ENCODE data around the gene RC3H1.
"Not testable (repeated sequence)": the region's sequence is repeated elsewhere in the genome, so short reads cannot be mapped to it uniquely, and the experiment has no call there.

Gene RC3H1

GRCh38 chr1:174001573-174001972 lies 20.6 kb downstream of the RC3H1 start:
- POLR2A ChIA-PET: no interaction called here

GRCh38 chr1:174000371-174000770 lies 21.8 kb downstream of the RC3H1 start:
- TF ChIP-seq CTCF (IDR thresholded peaks at IDR 0.05; ENCODE audit: control extremely low read depth, extremely low read depth, low read depth, missing control alignments): no peak
- ChIA-PET CTCF (interaction anchor here (1.1 to 2.4 kb wide), 5 partner anchors 11 to 217 kb away, joined by 3 to 8 read pairs (median 4); no protein-coding TSS in a partner anchor), POLR2A (no interaction called here)
- DNase-seq (ENCODE audit: extremely low spot score): no peak

More at GRCh38 chr1:174001573-174001972, 20.6 kb downstream of the RC3H1 start:
- DNase-seq (ENCODE audit: extremely low spot score): no peak
- TF ChIP-seq CTCF (IDR thresholded peaks at IDR 0.05; ENCODE audit: control extremely low read depth, extremely low read depth, low read depth, missing control alignments): no peak
- CTCF ChIA-PET: interaction anchor here (1.1 to 2.4 kb wide), 2 partner anchors 10 to 15 kb away, joined by 6 to 8 read pairs; no protein-coding TSS in a partner anchor

- ChIA-PET POLR2A (no interaction called here), CTCF (interaction anchor here (1.0 to 1.1 kb wide), 2 partner anchors 9 to 47 kb away, joined by 3 to 4 read pairs; no protein-coding TSS in a partner anchor)
- no peak for TF ChIP-seq CTCF (IDR thresholded peaks at IDR 0.05; ENCODE audit: control extremely low read depth, extremely low read depth, low read depth, missing control alignments)
- DNase-seq (ENCODE audit: extremely low spot score): no peak
Measured at GRCh38 chr1:173997791-173998190, 24.4 kb downstream of the RC3H1 start.

GRCh38 chr1:173996995-173997394 lies 25.2 kb downstream of the RC3H1 start:
- no peak for TF ChIP-seq CTCF (IDR thresholded peaks at IDR 0.05; ENCODE audit: control extremely low read depth, extremely low read depth, low read depth, missing control alignments)
- ChIA-PET CTCF (interaction anchor here (0.8 to 1.3 kb wide), 3 partner anchors 8 to 23 kb away, joined by 3 to 4 read pairs (median 3); no protein-coding TSS in a partner anchor), POLR2A (no interaction called here)
- no peak for DNase-seq (ENCODE audit: extremely low spot score)

GRCh38 chr1:173995475-173995874 lies 26.7 kb downstream of the RC3H1 start:
- ChIA-PET POLR2A (no interaction called here), CTCF (no interaction called here)
- no peak for TF ChIP-seq CTCF (IDR thresholded peaks at IDR 0.05; ENCODE audit: control extremely low read depth, extremely low read depth, low read depth, missing control alignments)
- DNase-seq (ENCODE audit: extremely low spot score): no peak

- CTCF ChIA-PET: interaction anchor here (0.8 kb wide), 1 partner anchor 15 kb away, joined by 3 read pairs; no protein-coding TSS in a partner anchor
- DNase-seq (ENCODE audit: extremely low spot score); POLR2A ChIA-PET: not testable (repeated sequence)
Measured at GRCh38 chr1:173993948-173994347, 28.2 kb downstream of the RC3H1 start.

GRCh38 chr1:173988068-173988467 lies 34.1 kb downstream of the RC3H1 start:
- CTCF ChIA-PET: interaction anchor here (0.7 to 1.0 kb wide), 2 partner anchors 9 to 274 kb away, joined by 3 to 4 read pairs; no protein-coding TSS in a partner anchor
- no peak for TF ChIP-seq CTCF (IDR thresholded peaks at IDR 0.05; ENCODE audit: control extremely low read depth, extremely low read depth, low read depth, missing control alignments)
- no peak for DNase-seq (ENCODE audit: extremely low spot score)
- POLR2A ChIA-PET: no interaction called here

Data from GM10248 (cell line).